22Rv1 (cell line): Measurements from ENCODE around the gene TTLL7.

Experiments used
- H3K27ac ChIP-seq: fragments of 450-650 bp; 2 replicates; pipeline ENCODE4 v1.5.1; 2017
- ZFX ChIP-seq: fragments of 450-650 bp; IDR thresholded peaks from 2 replicates; pipeline ENCODE4 v1.6.1; 2017; ENCODE audit warnings: antibody characterized with exemption, borderline replicate concordance
- TF ChIP-seq, protein P1 (sequence below): fragments of 450-650 bp; IDR thresholded peaks from 2 replicates; pipeline ENCODE4 v1.5.1; 2017; ENCODE audit warnings: mild to moderate bottlenecking

The TTLL7 gene

DNA sequence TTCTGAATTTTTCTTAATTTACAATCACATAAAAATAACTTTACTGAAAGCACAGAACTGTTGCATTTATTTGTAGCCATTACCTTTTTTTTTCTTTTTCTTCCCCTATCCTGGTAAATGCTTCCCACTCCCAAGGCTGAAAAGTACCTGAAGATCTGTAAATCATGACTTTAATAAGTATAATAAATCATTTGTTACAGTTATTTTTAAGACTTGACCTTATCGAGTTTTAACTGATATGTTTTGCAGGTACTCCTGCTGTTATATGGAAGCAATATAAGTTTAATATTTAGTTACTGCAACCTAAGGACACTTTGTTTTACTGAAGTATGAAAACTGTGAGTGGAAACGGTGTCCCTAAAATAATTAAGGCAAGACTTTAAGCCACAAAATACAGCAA lies 142.6 kb downstream of the TTLL7 start:
- no peak overlapping the region for H3K27ac ChIP-seq
- TF ChIP-seq, protein P1, sequence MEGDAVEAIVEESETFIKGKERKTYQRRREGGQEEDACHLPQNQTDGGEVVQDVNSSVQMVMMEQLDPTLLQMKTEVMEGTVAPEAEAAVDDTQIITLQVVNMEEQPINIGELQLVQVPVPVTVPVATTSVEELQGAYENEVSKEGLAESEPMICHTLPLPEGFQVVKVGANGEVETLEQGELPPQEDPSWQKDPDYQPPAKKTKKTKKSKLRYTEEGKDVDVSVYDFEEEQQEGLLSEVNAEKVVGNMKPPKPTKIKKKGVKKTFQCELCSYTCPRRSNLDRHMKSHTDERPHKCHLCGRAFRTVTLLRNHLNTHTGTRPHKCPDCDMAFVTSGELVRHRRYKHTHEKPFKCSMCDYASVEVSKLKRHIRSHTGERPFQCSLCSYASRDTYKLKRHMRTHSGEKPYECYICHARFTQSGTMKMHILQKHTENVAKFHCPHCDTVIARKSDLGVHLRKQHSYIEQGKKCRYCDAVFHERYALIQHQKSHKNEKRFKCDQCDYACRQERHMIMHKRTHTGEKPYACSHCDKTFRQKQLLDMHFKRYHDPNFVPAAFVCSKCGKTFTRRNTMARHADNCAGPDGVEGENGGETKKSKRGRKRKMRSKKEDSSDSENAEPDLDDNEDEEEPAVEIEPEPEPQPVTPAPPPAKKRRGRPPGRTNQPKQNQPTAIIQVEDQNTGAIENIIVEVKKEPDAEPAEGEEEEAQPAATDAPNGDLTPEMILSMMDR: no peak
- no peak for TF ChIP-seq ZFX

DNA sequence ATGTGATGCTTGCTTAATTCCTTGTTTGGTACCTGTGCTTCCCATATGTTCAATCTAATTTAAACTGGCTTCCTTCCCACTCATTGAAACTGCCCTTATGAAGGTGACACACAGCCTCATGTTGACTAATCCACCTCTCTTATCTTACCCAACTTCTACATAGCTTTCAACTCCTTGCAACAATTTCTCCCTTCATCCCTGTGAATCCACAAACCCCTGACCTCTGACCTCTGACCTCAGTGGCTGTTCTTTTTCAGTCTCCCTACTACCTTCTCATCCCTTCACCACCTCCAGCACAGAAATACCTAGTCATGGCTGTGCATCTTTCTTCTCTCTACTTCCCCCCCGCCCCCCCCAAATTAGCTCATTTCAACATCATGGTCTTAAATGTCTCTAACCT lies 144.5 kb downstream of the TTLL7 start:
- no peak overlapping the region for H3K27ac ChIP-seq
- no peak for TF ChIP-seq ZFX
- TF ChIP-seq, protein P1: no peak

DNA sequence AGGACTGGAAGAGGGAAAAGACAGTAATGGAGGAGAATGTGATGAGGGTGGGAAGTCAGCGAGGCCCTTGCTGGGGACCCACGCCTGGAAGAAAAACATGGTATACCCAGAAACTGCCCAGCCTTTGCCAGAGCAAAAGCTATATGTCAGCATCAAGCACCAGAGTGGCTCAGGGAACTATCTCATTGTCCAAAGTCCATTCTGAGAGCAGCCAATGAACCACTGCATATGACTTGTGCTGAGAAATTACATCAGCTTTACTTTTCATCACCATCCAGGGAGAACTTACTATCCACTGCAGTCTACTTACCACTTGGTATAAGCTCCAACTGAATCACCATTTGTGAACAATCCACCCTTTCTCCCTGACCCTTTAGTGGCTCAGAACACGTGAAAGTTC lies 148.1 kb downstream of the TTLL7 start:
- TF ChIP-seq, protein P1: no peak
- TF ChIP-seq ZFX: no peak
- peak overlapping the region; percentile 44 for H3K27ac ChIP-seq

DNA sequence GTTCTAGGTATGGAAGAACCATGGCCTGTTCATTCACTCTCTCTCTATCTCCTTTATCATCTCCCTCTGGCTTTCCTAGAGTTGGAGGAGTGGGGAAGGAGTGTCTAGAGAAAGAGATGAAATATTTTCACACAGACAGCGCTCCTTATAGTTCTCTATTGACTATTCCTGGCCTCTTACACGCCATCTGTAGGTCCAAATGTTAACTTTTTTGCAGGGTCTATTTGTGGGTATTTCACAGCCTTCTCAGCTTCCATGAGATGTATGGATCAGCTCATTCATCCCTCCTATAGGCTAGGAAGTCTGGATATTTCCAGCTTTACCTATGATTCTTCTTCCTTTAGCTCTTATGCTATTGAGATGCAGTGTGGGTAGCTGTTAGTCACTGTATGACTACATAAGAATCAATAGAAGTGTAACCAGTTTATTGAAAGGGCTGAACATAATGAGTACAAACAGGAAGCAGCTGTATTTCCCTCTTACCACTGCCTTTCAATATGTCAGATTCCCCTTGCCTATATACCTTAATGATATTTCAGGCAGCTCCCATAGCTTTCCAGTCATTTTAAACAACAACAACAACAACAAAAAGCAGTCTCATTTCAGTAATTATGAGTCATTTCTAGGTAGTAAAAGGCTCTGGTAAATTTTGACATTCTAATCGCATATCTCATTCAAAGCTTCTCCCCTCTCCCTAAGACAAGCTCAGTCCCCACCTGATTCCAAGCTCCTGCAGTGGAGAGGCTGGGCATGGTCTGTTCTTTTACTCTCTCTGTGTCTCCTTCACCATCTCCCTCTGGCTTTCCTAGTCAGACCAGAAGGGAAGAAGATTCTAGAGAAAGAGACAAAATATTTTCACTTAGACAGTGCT lies 149.5 kb downstream of the TTLL7 start:
- TF ChIP-seq ZFX: no peak
- TF ChIP-seq, protein P1: no peak
- H3K27ac ChIP-seq: no peak overlapping the region

DNA sequence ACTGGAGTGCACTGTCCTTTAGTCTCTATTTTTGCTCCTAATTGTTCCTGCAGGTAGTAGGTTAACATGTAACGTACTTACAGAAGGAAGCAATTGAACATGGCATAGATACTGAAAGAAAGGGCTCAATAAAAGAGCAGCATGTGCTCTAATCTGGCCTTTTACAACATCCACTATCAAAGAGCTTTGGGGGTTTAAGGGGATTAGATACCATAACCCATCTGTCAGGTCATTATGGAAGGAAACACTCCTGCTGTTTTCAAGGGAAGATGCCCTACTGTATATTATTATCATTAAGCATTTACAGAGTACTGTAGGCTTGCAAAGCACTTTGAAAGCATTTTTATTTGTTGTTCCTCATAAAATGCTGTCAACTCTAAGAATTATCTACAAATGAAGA lies 152.8 kb downstream of the TTLL7 start:
- no peak overlapping the region for H3K27ac ChIP-seq
- TF ChIP-seq ZFX: no peak
- TF ChIP-seq, protein P1: no peak

DNA sequence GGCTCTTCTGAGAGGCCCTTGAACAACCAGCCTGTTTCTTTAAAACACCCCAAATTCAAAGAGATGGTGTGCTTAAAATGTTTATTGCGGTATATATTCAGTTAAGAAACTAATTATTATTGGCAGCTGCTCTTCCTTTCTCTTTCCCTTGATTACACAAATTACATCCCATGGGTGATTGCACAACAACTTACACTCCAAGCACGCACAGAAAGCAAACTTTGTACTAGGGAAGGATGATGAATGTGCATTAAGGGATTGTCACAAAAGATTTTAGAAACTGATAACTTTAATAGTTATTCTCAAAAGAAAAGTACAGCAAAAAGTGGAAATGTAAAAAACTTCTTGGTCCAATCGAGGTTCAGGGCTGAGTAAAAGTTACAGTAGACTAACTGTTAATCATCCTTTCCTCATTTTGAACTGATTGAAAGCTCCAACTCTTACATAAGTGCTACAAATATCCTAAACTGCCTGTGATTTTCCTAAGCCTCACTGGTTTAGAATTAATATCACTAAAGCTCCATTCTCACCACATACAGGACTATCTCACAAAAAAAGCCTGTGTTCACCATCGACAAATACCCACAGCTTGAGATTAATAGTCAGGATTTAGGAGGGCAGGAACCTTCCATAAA lies 153.4 kb downstream of the TTLL7 start:
- H3K27ac ChIP-seq: no peak overlapping the region
- TF ChIP-seq ZFX: no peak
- TF ChIP-seq, protein P1: no peak

DNA sequence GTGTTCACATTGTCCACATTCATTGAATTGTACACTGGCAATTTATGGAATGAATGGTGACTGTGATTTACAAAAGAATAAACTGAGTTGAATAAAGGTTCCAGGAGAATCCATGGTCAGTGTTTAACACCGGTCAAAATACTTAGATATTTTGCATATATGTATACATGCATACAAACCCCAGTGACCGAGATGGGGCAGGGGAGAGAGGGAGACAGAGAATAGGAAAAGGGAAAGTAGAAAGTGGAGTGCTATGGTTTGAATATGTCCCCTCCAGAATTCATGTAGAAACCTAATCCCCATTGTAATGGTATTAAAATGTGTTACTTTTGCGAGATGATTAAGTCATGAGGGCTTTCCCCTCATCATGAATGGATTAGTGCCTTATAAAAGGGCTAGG lies 154.4 kb downstream of the TTLL7 start:
- TF ChIP-seq ZFX: no peak
- TF ChIP-seq, protein P1: no peak
- H3K27ac ChIP-seq: no peak overlapping the region
